ENCODE data around the gene MLC1.

Gene MLC1

DNA sequence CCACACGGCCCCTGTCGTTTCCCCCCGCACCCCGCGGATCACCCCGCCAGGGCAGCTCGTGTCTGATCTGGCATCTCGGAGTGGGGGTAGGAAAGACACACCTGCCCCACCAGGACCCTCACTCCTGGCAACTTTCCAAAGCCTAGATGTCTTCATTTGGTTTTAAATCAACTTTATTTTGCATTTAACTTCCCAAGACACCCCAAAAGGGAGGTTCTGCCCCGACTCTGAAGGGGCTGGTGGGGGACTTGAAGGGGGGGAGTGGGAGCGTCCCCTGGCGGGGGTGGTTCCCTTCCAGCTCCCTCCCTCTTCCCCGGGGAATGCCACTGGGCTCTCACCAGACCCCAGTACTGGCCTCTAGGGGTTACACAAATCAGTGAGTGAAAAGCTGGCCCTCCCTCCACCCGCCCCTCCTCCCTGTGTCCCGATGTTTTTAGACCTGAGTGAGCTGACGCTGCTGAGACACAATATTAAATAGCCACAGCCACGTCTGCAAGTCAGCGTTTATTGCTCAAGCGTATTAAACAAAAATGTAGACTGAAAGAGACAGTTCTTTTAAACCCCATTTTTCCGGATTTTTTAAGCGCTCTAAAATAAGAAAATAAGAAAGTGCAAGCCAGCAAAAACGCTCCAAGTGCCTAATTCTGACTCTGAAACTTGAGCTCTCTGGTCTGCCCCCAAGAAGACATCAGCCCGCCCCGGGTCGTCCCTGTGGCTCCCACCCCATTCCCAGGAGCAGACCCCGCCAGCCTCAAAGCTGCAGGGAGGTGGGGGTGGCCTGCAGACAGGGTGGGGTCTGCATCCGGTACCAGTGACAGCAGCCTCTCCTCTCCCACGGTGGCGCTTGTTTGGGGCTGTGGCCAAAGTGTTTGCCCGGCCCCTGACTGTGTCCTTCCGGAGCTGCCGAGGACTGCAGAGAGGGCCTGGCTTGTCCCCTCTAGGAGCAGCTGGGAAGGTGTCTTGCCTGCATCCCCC, 26.0 kb downstream of the MLC1 start:
- H3K27ac Mint-ChIP-seq: no peak overlapping the region
- ATAC-seq (no peak), DNase-seq (ENCODE audit: low spot score in 2 of 2) (no peak)
- no peak overlapping the region for H3K4me3 Mint-ChIP-seq
- peaks cover 6% of the 10 kb centered on the region for H3K36me3 Mint-ChIP-seq
- no peaks in the 10 kb centered on the region for H3K4me1 Mint-ChIP-seq
- no peaks in the 10 kb centered on the region for H3K9me3 Mint-ChIP-seq

DNA sequence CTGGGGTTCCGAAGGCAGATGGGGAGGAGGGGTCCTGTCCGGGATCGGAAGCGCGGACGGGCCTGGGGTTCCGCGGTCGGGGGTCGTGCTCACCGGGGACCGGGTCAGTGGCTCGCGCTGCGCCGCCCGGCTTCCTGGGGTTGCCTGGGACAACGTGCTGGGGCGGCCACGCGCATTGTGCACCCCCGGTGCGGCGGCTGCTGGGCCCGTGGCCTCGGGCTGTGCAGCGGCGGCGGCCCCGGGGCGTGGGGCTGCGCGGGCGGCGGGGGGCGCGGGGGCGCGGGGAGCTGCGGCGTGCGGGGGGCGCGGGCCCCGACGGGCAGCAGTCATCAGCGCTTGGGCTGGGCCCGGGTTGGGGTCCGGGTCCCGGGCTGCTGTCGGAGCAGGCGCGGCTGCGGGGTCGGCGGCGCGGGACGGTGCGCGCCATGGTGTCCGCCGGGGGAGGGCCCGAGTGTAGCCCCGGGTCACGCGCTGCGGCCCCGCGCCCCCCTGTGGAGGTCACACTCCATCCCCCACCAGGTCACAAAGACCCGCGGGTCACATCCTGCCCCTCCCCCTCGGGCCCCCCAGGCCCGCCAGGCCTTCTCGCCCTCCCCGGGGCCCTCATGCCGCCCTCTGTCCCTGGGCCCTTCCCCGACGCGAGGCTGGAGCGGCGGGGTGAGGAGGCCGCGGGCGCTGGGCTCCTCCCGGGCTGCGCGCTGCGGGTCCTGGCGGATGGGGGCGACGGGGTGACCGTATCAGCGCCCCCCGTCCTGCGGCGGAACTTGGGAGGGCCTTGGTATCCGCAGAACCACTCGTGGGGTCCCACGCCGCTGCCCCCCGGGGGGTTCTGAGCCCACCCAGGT, 26.9 kb downstream of the MLC1 start, which contains the start of gene TTLL8:
Gene TTLL8, minus strand, starts transcription at position 238 of the 845 bp plus-strand sequence.
- H3K4me3 Mint-ChIP-seq: no peak within 1 kb of the TSS
- H3K4me1 Mint-ChIP-seq: no peaks in the 10 kb centered on the region
- no peak for DNase-seq (ENCODE audit: low spot score in 2 of 2)
- ATAC-seq: no peak
- peaks cover 6% of the 10 kb centered on the region for H3K36me3 Mint-ChIP-seq
- H3K9me3 Mint-ChIP-seq: peaks cover 3% of the 10 kb centered on the region
- no peak within 1 kb of the TSS for H3K27ac Mint-ChIP-seq

DNA sequence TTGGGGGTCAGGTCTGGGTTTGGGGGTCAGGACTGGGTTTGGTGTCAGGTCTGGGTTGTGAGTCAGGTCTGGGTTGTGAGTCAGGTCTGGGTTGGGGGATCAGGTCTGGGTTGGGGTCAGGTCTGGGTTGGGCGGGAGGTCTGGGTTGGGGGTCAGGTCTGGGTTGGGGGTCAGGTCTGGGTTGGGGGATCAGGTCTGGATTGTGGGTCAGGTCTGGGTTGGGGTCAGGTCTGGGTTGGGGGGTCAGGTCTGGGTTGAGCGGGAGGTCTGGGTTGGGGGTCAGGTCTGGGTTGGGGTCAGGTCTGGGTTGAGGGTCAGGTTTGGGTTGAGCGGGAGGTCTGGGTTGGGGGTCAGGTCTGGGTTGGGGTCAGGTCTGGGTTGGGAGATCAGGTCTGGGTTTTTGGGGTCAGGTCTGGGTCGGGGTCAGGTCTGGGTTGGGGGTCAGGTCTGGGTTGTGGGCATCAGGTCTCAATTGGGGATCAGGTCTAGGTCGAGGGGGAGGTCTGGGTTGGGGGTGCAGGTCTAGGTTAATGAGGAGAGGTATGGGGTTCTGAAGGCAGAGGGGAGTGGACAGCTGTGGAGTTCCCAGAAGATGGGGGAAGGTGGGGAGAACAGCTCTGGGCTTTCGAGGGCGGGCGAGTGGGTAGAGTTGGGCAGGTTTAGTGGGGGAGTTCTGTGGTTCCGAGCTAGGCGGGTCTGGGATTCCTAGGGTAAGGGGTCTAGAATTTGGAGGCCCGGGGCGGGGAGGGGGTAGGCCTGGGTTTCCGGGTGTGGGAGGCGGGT, 27.8 kb downstream of the MLC1 start:
- peaks cover 3% of the 10 kb centered on the region for H3K9me3 Mint-ChIP-seq
- no peaks in the 10 kb centered on the region for H3K4me1 Mint-ChIP-seq
- no peak for DNase-seq (ENCODE audit: low spot score in 2 of 2)
- ATAC-seq: no peak
- no peak overlapping the region for H3K4me3 Mint-ChIP-seq
- H3K27ac Mint-ChIP-seq: no peak overlapping the region
- H3K36me3 Mint-ChIP-seq: peaks cover 6% of the 10 kb centered on the region

DNA sequence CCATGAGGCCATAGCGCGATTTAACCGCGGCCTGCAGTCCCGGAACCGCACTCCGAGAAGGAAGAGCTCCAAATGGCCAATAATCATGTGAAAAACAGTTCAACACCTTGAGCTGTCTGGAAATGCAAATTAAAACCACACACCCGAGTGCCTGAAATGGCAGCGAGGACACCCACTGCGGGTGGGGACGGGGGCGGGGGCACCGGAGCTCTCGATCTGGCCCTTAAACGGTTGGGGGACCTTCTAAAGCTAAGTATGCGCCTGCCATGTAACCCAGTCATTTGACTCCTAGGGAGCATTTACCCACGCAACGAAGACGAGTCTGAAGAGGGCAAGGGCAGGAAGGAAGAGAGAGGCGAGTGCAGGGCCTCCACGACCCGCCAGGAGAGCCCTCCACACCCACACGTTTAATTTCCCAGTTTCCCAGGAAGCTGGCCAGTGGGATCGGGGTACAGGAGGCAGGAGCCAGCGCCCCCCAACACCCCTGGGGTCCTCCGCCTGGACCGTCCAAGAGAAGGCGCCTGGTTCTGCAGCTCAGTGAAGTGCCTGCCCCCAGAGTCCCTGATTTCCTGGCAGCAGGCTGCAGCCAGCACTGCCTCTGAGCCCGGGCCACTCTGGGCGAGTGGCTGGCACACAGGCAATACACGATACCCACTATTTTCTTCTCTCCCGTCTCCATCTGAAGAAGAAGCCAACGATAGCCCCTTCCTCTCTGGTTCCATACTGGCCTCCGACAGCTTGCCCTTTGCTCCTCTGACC, 28.8 kb downstream of the MLC1 start:
- DNase-seq (ENCODE audit: low spot score in 2 of 2): no peak
- Mint-ChIP-seq H3K27ac (no peak overlapping the region), H3K4me3 (no peak overlapping the region), H3K9me3 (peaks cover 3% of the 10 kb centered on the region), H3K36me3 (peaks cover 6% of the 10 kb centered on the region), H3K4me1 (no peaks in the 10 kb centered on the region)
- no peak for ATAC-seq

DNA sequence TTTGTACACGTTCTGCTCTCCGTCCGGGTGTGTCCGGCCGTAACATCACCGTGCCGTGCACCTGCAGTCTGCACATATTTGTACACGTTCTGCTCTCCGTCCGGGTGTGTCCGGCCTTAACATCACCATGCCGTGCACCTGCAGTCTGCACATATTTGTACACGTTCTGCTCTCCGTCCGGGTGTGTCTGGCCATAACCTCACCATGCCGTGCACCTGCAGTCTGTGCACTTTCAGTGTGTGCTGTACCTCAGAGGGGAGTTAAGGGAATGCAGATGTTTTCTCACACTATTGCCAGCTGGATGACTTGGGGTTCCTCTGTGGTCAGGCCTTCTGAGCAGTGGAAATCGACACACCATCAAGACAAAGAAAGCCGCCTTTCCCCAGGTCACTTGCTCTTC, 31.4 kb downstream of the MLC1 start:
- DNase-seq (ENCODE audit: low spot score in 2 of 2): no peak
- Mint-ChIP-seq H3K4me1 (no peaks in the 10 kb centered on the region), H3K27ac (no peak overlapping the region), H3K4me3 (no peak overlapping the region), H3K9me3 (peaks cover 3% of the 10 kb centered on the region), H3K36me3 (peaks cover 6% of the 10 kb centered on the region)
- ATAC-seq: no peak

DNA sequence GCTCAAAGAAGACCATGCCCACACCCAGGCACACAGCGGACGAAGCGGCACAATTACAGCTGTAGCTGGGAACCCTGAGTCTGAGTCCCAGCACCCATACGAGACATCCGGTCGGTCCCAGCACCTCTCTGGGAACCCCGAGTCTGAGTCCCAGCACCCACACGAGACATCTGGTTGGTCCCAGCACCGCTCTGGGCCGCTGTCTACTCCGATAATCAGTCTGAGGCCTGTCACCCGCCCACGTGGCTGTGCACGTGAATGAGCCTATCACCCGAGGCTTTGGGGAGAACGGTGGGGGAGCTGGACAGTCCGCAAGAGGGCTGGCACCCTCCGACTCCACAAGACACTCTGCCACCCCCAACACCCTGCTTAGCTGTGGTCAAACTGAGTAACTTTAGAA, 33.3 kb downstream of the MLC1 start:
- no peaks in the 10 kb centered on the region for H3K4me1 Mint-ChIP-seq
- H3K36me3 Mint-ChIP-seq: peaks cover 6% of the 10 kb centered on the region
- ATAC-seq: no peak
- no peak overlapping the region for H3K27ac Mint-ChIP-seq
- no peak for DNase-seq (ENCODE audit: low spot score in 2 of 2)
- H3K9me3 Mint-ChIP-seq: peaks cover 3% of the 10 kb centered on the region
- no peak overlapping the region for H3K4me3 Mint-ChIP-seq

DNA sequence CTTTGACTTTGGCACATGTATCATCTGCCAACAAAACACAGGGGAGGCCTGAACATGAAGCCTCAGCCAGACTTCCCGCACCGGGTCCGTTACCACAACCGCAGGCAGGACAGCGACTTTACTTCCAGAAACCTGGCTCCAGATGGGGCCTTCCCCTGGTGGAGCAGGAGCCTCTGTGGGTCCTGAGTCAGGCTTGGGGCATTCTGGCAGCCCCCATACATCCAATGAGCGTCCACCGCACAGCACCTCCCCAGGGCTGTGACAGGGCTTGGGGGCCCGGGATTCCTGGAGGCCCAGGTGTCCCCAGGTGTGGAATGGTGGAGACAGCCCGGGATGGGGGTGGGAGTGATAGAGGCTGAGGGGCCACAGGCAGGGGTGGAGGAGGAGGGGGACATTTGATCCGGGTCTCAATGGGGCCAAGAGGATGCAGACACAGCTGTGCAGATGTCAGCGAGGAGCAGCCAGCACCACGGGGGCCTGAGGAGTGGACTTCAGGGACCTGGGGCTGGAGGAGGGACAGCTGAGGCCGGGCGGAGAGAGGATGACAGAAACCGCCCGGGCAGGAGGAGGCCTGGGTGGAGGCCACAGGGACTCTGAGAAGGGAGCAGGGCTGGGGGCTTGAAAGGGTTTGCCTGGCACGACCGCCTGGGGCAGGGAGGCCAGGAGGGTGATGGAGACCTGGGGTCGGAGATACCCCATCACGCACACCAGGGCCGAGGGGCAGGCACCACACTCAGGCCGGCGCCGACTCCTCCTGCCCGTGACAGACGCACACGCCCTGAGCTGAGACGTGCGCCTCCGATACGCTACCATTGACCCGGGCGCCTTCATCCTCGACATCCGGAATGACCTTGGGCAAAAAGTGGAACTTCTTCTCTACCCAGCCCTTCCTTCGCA, 35.7 kb downstream of the MLC1 start:
- Mint-ChIP-seq H3K4me1 (peaks cover 5% of the 10 kb centered on the region), H3K36me3 (peaks cover under 1% of the 10 kb centered on the region), H3K9me3 (peaks cover 3% of the 10 kb centered on the region), H3K27ac (no peak overlapping the region), H3K4me3 (no peak overlapping the region)
- no peak for DNase-seq (ENCODE audit: low spot score in 2 of 2)
- ATAC-seq: no peak

DNA sequence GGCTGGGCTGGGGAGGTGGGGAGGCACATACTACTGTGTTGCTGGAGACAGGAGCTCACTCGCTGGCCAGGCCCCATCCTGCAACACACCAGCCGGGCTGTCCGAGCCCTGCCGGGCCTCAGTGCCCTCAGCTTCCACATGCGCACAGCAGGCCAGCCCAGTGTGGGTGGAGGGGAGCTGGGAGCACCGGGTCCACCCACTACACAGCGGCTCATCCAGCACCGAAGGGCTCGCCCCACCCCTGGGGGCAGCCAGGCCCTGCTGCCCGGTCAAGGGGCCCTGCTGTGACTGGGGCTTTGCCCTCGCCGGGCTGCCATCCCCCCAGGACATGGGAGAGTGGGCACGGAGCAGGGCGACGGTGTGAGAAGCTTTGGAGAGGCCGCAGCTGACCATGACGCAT, 36.4 kb downstream of the MLC1 start:
- DNase-seq (ENCODE audit: low spot score in 2 of 2) (no peak), ATAC-seq (no peak)
- Mint-ChIP-seq H3K4me1 (peaks cover 8% of the 10 kb centered on the region), H3K36me3 (no peaks in the 10 kb centered on the region), H3K27ac (no peak overlapping the region), H3K9me3 (peaks cover 1% of the 10 kb centered on the region), H3K4me3 (no peak overlapping the region)

DNA sequence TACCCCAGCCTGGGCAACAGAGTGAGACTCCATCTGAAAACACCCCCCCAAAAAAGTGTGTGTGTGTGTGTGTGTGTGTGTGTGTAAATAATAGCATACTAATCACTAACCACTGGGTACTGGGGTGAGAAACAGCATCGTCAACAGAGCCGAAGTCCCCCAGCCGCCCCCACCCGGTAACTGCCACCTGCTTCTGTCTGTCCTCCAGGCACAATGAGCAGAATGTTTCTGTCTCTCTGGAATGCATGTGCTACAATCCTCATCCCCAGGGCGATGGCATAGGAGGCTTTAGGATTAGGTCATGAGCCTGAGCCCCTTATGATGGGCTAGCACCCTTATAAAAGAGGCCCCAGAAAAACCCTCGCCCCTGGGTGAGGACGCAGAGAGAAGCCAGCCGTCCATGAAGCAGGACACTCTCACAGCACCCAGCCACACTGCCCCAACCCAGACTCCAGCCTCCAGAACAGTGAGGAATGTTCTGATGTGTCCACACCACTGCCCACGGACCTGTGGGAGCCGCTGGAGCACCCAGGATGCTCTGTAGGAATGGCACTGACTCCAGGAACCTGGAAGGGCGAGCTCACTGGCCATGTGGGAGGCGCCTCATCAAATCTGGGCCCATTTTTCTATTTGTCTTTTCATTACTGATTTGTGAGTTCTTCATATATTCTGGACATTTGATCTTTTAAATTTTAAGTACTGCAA, 37.0 kb downstream of the MLC1 start:
- no peak for DNase-seq (ENCODE audit: low spot score in 2 of 2)
- no peak for ATAC-seq
- no peak overlapping the region for H3K4me3 Mint-ChIP-seq
- H3K4me1 Mint-ChIP-seq: peaks cover 8% of the 10 kb centered on the region
- H3K9me3 Mint-ChIP-seq: no peaks in the 10 kb centered on the region
- no peaks in the 10 kb centered on the region for H3K36me3 Mint-ChIP-seq
- no peak overlapping the region for H3K27ac Mint-ChIP-seq

DNA sequence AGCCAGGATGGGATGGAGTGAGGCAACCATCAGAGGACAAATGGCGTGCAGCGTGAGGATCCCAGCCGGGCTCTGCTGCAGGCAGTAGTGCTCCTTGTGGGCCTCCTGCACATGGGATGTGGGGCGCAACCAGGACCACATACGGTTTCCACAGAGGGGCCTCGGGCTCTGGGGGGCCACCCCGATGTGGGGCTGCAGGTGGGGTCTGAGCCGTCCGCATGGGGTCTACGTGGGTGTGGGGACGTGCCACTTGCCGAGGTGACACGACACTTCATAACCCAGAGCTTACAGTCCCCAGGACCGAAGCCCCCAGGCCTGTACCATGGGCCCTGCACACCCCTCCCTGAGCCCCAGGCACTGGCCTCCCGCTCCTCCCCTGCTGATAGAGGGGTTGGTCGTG, 37.9 kb downstream of the MLC1 start:
- ATAC-seq (no peak), DNase-seq (ENCODE audit: low spot score in 2 of 2) (no peak)
- Mint-ChIP-seq H3K9me3 (no peaks in the 10 kb centered on the region), H3K4me1 (peaks cover 8% of the 10 kb centered on the region), H3K36me3 (no peaks in the 10 kb centered on the region), H3K27ac (no peak overlapping the region), H3K4me3 (no peak overlapping the region)

DNA sequence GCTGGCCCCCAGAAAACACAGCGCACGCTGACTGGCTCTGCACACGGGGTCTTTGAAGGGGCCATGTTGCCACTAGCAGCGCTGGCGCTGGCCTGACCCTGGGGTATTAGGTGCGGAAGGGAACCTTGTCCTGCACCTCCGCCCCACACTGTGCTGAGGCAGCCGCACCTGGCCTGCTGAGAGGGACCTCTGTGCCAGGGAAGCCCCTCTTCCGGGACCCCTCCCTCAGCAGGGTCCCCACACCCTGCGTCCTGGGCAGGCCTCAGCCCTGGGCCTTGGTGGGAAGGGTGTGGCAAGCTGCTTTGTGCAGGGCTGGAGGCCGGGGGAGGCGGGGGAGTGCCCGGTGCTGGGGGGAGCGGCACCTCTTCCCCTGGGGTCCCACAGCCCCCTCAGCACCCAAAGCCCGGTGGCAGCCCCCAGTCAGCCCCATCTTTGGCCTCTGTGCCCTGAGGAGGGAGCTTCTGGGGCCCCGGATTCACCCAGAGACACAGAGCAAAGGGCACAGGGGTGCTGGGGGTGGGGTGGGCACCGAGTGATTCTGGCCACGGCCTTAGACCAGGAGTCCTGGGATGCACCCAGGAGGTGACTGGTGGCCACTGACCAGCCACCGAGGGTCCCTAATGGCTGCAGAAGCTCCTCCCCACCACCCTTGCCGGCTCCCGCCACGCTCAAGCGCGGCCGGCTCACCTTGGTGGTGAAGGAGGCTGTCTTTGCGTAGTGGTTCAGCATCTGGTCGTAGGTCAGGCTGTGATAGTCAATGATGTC, 38.6 kb downstream of the MLC1 start:
- H3K4me3 Mint-ChIP-seq: no peak overlapping the region
- H3K27ac Mint-ChIP-seq: no peak overlapping the region
- H3K36me3 Mint-ChIP-seq: no peaks in the 10 kb centered on the region
- ATAC-seq (no peak), DNase-seq (ENCODE audit: low spot score in 2 of 2) (no peak)
- peaks cover 8% of the 10 kb centered on the region for H3K4me1 Mint-ChIP-seq
- H3K9me3 Mint-ChIP-seq: no peaks in the 10 kb centered on the region

DNA sequence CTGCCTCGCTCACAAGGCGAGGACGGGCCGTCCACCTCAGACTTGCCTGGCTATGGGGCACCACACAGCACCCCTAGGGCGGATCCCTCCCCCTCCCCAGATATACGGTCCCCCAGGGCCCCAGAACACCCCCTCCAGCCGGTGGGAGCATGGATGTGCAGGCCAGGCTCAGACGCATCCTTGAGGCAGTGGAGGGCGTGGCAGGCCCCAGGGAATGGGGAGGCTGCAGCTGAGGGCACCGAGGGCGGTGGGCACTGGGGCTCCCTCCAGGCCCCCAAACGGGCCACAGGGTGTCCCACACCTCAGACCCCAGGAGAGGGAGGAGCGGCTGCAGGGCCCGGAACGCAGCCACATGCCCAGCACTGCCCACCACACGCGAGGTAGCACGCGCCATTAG, 39.2 kb downstream of the MLC1 start:
- ATAC-seq: no peak
- H3K27ac Mint-ChIP-seq: no peak overlapping the region

More for the DNA sequence above, 39.2 kb downstream of the MLC1 start:
- H3K9me3 Mint-ChIP-seq: no peaks in the 10 kb centered on the region
- H3K4me1 Mint-ChIP-seq: peaks cover 8% of the 10 kb centered on the region
- DNase-seq (ENCODE audit: low spot score in 2 of 2): no peak
- no peak overlapping the region for H3K4me3 Mint-ChIP-seq
- no peaks in the 10 kb centered on the region for H3K36me3 Mint-ChIP-seq
